Keratinocyte (primary cell): Measurements from ENCODE around the gene ZNF14.

Source experiments
- EZH2 ChIP-seq: IDR thresholded peaks from one replicate; pipeline ENCODE4 v1.6.1; 2012; ENCODE audit warnings: inconsistent platforms, mild to moderate bottlenecking, low read length, moderate library complexity
- TF ChIP-seq, protein P1 (sequence below), 3 experiments: IDR thresholded peaks in 1 of 3; conservative IDR thresholded peaks in 1 of 3; optimal IDR thresholded peaks in 1 of 3; 2 replicates in 2 of 3; 3 replicates in 1 of 3; pipeline versions ENCODE3 to v1.5.1; 2011; ENCODE audit warnings: low read length in 3 of 3, mild to moderate bottlenecking in 3 of 3, moderate library complexity in 2 of 3, control low read depth in 1 of 3, inconsistent platforms in 1 of 3; ENCODE audit not compliant: insufficient read depth in 2 of 3; ENCODE audit errors: extremely low read depth in 1 of 3

DNA sequence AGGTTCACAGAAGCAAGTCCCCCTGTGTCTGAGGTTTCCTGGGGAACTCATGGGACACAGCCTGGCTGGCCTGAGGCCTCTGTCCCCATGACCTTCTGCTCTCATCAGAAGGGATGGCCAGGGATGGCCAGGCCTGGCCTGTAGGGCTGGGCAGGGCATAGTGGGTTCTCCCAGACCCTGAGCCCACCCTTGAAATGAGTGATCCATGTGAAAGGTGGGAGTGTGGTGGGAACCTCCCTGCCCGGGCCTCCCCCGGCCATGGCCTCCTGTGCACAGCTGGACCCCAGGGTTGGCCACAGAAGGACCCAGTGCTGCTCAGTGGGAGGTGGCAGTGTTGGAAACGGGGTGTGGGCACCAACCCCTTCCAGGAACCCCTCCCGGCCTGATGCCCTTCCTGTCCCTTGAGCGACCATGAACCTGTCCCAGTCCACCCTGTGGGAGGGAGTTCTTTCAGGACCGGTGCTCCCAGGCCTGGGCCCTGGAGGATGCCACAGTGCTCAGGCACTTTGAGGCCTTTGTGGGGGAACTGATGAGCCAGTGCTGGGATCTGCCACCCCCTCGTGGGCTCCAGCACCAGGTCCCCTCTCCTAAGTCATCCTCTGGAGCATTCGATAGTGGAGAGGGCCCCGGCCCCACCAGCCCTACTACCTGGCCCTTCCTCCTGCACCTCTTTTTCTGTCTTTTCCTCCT lies 15.5 kb upstream of the ZNF14 start:
- TF ChIP-seq, protein P1, sequence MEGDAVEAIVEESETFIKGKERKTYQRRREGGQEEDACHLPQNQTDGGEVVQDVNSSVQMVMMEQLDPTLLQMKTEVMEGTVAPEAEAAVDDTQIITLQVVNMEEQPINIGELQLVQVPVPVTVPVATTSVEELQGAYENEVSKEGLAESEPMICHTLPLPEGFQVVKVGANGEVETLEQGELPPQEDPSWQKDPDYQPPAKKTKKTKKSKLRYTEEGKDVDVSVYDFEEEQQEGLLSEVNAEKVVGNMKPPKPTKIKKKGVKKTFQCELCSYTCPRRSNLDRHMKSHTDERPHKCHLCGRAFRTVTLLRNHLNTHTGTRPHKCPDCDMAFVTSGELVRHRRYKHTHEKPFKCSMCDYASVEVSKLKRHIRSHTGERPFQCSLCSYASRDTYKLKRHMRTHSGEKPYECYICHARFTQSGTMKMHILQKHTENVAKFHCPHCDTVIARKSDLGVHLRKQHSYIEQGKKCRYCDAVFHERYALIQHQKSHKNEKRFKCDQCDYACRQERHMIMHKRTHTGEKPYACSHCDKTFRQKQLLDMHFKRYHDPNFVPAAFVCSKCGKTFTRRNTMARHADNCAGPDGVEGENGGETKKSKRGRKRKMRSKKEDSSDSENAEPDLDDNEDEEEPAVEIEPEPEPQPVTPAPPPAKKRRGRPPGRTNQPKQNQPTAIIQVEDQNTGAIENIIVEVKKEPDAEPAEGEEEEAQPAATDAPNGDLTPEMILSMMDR (optimal IDR thresholded peaks at IDR 0.05 in 1 of 3, IDR thresholded peaks at IDR 0.05 in 1 of 3, conservative IDR thresholded peaks at IDR 0.05 in 1 of 3; ENCODE audit: extremely low read depth in 1 of 3, insufficient read depth in 2 of 3, low read length in 3 of 3) = no peak
- TF ChIP-seq EZH2 = no peak
